H4 (cell line): ENCODE results near the gene CSMD2. TPM values are rescaled to one million over a fixed set of nuclear protein-coding genes. Genes with fewer than 3 reads are reported as not detected.

Source experiments
- DNase-seq: peaks from one replicate; pipeline ENCODE4 v3.0.0-alpha.2; 2015; ENCODE audit warnings: low spot score
- total RNA-seq: library from RNA; depleted of rRNA; stranded (reverse); fragments of >200 nt; shearing (Covaris generic); gene quantifications from 2 replicates; pipeline ENCODE4 v1.2.3, GENCODE V29; 2014

CSMD2 gene
- total RNA-seq, 1 experiment from 2014 or later, result not detected

DNA sequence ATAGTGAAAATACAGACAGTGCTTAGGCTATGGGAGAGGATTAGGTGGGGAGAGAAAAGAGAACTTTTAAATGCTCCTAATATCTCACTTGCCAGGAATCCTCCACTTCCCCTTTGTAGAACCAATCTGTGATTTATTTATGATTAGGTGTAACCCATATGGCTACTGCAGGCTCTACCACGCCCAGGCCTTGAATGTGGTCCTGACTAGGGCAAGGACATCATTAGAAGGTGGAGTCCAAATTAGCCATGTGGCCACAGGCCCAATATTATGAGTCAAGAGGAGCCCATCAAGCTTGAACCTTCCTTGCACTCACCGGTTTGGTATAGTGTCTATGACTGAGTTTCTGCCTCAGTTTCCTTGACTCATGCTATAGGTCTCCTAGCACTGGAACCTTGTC, 159.7 kb downstream of the CSMD2 start:
- no peak for DNase-seq

DNA sequence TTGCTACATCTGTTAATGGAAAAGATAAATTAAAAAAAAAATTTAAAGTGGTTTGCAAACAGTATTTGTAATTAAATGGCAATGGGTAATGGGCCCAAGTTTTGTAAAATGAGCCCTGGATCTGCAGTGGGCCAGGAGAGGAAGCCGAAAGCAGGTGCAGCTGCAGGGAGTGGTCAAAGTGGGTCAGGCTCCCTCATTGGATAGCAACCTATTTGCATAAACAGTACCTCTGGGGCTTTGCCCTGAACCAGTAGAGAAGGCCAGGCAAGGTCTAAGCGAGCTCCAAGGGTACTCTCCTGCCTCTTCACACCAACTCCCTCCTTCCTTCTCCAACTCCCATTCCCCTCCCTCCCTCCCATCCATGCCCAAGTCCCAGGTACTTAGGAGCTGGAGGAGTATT, 162.2 kb downstream of the CSMD2 start:
- DNase-seq, result no peak

DNA sequence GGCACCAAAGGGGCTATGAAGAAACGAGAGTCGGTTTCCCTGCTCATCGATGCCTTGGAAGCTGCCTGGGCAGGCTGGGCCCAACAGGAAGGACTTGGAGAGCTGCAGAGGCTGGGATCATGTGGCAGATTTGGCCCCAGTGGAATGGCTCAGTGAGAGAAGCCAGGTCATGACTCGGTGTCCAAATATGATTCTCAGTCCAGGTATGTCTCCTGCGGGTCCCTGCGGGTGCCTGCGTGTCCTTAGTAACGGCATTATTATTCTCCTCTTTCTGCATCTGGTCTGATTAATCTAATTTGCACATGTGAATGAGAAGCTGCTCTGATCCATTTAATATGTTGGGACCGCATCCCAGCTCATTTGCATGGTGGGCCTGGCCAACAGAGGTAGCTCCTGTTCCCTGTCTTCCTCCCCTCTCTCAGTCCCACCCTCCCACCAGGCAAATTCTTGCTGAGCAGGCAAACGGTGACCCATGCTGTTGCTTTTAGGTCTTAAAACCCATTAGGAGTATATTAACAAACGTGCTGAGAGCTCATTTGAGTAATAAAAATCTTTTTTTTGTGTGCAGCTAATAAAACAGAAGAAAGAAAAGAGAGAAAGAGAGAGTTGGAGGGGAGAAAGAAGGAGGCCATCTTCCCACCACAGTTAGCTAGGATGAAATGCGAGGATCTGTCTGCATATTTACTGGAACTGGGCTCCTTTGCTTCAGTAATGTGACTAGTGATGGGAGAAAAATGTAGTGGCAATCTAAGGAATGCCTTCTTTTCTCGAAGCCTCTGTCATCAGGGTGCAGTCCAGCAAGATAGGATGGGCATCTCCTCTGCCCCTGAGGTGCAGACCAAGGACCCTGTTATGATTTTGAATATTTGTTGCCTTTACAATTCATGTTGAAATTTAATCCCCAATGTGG, 167.6 kb downstream of the CSMD2 start:
- no peak for DNase-seq

DNA sequence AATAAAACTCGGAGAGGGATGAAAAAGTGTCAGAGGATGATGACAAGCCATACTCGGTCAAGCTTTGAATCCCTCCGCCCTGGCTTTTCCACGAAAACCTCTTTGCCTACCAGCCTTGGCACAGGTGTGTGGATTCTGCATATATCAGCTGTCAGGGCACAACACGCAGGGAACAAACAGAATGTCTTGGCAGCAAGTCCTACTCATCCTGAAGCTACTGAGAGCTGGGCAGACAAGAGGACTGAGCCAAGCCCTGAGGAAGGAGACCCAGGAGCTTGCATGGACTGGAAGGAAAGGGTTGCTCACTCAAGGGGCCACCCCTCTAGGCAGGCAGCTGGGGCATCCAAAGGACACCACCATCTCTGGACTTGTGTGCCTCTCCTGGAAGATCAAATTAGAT, 168.7 kb downstream of the CSMD2 start:
- DNase-seq, result no peak

DNA sequence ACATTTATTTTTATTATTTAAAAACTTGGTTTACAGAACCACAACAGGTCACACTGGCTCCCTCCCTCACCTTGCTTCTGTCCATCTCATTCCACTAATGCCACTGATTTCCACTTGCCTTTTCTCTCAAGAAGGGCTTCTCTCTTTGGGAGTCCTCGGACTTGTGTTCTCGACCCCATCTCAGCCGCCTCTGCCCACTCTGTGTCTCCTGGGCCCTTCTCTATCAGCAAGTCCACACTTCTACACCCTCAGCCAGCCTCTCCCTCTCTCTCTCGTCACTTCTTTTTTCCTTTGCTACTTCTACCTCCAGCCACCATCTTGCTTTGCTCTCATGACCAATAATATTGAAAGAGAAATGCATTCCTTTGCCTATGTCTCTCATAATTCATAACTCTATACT, 171.7 kb downstream of the CSMD2 start:
- no peak for DNase-seq

DNA sequence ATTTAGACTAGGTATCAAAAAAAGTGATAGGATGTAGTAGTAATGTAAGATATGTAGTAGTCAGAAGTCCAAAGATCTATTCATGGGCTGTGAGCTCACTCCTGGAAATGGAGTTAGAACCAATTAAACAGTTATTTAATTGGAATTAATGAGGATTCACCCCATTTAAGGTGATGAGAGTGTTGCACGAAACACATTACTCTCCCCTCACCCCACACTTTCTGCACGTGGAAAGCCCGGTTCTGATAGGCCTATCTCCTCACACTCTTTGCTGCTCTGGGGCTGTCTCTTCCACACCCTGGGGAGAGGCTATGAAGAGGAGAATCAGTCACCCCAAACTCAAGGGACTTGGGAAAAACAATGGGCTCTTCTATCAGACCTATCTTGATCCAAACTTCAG, 174.7 kb downstream of the CSMD2 start:
- no peak for DNase-seq

DNA sequence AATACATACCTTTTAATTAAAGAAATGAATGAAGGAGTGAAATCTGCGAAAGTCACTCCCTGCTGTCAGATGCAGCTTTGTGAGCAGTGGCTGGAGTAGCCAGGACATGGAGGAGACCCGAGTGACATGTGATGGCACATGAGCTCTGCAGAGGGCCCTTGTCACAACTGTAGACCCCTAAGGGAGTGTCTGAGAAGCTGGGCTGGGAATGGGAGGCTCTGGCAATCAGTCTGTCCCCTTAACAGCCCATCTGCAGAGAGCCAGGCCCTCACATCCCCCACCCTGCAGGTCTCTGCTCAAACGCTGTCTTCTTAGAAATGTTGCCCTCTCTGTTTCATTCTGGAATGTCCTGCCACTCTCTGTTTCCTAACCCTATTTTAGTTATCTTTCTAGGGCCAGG, 176.9 kb downstream of the CSMD2 start:
- DNase-seq, result no peak

DNA sequence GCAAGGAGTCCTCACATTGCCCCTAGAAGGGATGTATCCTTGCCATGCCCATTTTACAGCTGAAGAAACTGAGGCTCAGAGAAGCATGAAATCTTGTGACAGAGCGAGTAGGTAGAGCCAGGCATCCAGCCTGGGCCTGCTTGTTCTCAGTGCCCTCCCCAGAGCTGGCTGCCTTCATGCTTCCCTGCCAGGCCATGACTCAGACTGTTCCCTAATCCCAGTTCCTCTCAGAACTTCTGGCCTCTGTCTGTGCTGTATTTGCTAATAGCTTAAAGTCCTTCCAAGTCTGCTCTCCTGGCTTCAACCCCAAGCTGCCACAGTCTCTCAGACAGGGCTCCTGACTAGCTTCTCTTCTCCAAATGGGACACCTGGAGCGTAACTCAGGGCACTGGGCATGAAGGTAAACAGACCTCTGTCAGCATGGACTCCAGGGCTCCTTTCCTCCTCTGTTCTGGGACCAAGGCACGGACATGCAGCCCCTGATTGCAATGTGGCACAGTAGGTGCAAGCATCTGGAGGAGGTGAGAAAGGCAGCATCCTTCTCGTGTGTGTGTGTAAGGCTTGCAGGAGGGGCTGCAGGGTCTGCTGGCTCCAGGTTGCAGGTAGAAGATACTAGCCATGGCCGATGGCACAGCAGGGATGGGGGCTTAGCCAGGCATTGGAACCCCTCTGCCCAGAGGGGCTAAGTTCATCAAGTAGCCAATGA, 178.5 kb downstream of the CSMD2 start:
- DNase-seq, result no peak

DNA sequence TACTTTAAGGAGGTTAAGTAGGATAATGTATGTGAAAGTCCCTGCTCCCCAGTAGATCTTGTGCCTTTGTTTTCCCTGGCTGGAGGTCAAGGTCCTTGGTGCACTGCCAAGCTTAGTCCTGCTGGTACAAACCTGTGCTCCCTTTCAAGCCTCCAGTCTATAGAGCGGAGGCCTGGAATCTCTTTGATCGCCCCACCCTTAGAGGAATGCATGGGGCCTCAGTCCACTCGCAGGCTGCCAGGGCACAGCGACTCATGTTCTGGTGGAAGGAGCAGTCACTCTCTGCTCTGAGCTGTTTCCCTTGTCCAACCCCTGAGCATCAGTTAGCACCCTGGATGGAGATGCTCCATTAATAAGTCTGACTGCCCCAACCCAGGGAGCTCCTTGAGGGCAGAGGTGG, 179.4 kb downstream of the CSMD2 start:
- no peak for DNase-seq

DNA sequence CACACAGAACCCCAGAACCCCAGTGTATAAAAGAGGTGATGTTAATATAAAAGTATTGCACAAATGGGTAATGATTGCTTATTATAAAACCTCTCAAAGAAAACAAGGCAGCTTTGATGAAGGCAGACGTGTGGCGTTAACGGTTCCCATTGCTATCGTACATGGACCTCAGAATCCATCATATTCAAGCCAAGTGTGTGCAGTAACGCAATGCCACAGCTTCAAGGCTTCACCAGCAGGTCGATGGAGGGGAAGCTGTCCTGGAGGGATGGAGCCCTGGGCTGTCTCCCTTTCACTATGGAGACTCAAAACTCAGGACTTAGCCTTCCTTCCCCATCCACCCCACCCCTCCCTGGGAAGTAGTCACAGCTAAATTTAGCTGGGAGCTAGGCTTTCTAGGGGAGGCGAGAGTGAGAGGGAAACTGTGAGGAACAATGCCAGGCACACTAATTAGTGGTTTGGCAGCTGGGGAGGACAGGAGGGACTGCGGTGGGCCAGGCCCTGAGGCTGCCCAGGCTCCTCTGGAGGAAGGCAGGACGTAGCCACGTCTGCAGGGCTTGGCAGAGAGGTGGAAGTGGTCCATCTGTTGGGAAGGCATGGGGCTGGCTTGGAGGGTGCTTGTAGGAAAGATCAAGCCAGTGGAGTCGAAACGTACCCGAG, 180.0 kb downstream of the CSMD2 start:
- DNase-seq, result no peak

DNA sequence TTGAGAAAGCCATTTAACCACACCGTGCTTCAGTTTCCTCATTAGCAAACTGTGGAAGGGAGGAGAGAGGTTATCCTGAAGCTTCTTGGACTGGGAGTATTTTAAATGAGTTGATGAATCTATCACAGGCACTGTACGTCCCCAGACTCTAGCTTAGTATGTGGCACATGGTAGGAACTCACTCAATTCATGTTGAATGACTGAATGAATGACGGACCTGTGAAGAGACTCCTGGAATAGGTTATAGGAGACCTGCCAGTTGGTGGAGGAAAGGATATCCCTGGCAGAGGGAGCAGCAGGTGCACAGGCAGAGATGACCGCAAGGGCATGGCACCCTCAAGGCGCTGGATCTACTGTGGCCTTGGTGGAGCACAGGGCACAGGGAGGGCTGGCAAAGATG, 182.6 kb downstream of the CSMD2 start:
- no peak for DNase-seq

DNA sequence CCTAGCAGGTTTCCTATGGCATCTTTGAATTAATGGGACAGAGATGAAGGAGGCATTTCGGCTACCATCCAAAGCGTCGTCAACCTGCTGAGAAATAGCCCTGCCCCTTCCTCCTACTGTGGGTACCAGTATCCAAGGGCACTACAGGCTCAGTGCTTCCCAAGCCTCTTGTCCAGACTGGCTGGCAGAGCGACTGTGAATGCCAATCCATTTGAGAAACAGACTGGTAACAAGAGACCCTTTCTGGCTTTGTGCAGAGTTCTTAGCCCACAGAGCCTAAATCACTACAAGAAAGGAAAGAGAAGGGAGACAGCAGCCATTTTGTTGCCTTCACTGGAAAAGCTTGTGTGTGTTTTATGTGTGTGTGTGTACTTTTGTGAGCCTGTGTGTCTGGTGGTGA, 185.7 kb downstream of the CSMD2 start:
- DNase-seq, result no peak

DNA sequence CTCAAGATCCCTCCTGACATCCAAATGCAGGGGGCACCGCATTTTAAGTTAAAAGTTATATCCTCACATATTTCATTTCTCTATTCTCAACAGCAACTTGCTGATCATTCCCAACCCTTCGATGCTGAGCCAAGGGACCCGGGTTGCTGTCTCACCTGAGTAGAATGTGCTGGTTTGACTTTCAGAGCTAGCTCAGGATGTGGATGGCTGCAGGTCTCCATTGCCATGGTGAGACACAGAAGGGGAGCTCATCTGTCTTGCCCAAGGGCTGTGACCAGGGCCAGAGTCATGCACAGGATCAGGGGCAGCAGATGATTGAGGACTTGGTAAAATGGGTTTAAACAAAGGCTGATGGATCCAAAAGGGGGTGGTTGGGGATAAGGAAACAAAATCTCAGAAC, 189.1 kb downstream of the CSMD2 start:
- no peak for DNase-seq

DNA sequence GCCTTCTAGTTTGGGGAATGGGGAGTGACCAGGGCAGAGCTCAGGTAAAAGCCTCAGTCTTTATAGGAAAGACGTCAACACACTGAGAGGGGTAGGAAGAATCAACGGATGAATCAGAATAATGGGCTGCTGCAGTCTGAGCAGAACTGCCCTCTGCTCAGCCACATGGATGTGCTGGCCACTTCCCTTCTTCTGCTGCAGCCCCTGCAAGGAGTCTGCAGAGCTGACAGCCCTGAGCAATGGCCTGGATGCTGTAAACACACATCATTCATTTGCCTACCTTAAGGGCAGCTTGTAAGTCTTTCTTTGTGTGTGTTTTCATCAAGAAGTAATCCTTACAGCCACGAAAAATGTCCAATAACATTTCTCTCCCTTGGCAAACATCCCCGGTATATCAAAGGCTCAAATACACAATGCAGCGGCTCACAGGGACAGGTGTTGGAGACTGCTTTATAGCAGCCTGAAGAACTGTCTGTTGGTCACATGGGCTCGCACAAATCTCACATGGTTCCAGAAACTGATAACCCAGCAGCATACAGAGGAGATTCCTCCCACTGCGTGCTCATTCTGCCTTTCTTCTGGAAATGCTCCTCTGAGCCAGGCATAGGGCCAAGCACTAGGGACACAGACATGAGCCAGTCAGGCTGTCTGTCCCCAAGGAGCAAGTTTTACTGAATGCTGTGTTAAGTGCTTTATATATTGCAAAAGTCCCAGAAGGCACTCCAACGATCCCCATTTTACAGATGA, 191.1 kb downstream of the CSMD2 start:
- DNase-seq, result no peak

DNA sequence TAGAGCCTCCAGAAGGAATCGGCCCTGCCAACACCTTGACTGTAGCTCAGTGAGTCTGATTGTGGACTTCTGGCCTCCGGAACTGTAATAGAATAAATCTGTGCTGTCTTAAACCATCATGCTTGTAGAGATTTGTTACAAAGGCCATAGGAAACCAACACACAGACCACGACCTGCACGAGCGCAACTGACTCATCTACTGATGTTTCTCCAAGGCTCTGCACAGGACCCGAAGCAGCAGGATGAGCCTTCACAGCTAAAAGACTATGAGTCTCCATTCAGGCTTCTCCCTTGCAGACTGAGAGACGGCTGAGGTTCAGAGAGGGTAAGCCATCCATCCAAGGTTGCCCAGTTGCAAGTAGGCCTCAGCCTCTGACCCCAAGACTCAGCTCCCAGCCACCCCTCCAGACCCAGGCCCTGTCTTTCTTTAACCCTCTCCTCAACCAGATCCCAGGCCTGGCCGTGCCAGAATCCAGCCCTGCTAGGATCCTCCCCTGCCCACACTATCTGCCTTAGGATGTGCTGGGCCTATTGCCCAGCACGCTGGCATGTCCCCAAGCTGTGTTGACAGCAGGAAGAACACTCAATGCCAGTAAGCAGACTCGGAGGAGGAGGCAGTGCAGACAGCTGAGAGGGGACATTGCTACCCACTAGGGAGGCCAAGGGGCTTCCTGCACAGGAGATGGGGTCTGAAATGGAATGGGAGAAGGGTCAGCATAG, 192.2 kb downstream of the CSMD2 start:
- no peak for DNase-seq

DNA sequence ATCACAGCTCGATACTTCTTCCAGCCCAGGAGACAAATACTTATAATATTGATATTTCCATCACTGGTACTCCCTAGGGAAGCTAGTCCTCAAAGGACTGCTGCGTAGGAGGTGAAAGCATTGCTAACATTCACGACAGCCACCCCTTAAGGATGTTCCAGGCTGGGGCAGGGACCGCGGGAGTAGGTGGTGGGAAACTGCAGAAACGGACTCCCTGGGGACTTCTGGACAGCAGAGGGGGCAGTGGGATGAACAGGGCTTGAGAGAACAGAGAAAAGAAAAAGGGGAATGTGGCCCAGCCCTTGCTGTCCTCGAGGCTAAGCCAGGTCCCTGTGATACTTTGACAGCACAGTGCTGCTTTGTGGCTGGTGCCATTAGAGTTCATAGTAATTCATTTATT, 193.1 kb downstream of the CSMD2 start:
- DNase-seq, result no peak

DNA sequence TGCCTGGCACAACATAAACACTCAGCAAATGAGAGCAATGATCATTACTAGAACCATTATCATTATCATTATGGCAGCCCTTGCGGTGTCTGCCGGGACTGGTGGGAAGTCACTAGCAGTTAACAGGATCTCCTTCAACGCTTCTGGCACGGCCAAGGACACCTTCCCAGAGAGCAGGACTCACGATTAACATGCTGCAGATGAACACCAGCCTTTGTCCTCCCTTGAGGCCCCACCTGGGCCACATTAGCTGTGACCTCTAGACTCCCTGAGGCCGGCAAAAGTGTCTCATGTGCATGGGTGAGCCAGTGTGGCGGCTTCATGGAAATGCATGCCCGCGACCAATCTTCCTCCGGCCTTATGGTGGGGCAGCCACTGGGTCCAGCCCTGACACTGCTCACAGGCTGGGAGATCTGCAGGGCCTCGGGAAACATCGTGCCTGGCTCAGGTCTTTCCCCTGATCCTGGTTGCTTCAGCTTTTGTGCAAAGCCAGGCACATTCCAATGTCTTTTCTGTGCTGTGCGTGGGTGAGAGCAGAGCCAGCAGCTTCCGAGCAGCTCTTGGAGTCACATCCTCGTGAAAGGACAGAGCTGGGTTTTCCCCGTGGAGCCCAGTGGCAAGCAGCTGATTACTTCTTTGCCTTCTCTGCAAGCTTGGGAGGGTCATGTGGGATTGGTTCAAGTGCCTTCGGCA, 193.9 kb downstream of the CSMD2 start:
- DNase-seq, result no peak

DNA sequence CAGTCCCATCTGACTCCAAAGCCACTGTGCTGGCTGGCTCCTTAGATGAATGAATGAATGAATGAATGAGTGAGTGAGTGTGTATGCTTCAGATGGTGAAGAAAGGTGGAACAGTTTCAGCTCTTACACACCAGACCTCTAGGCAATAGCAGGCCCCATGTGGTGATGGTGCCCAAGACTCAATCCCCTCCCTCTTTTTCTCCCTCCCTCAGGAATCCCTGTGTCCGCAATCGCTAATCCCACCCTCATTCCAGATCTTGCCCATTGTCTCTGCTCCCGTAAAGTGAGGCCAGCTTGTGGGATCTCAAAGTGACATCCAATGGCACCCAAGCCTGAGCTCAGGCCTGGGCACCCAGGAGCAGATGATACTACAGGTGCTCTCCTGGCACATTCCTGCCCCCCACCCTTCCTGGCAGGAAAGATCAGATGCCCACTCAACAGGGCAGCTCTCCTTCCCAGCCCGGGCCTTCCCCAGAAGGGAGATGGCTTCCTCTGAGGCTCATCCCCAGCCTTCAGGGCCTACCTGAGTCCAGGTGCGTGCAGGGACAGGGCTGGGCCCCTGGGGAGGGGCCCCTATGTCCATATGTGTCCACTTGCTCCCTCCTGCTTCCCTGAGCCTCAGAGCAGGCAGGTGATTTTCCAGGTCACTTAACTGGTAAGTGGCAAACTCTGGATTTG, 194.7 kb downstream of the CSMD2 start:
- no peak for DNase-seq

DNA sequence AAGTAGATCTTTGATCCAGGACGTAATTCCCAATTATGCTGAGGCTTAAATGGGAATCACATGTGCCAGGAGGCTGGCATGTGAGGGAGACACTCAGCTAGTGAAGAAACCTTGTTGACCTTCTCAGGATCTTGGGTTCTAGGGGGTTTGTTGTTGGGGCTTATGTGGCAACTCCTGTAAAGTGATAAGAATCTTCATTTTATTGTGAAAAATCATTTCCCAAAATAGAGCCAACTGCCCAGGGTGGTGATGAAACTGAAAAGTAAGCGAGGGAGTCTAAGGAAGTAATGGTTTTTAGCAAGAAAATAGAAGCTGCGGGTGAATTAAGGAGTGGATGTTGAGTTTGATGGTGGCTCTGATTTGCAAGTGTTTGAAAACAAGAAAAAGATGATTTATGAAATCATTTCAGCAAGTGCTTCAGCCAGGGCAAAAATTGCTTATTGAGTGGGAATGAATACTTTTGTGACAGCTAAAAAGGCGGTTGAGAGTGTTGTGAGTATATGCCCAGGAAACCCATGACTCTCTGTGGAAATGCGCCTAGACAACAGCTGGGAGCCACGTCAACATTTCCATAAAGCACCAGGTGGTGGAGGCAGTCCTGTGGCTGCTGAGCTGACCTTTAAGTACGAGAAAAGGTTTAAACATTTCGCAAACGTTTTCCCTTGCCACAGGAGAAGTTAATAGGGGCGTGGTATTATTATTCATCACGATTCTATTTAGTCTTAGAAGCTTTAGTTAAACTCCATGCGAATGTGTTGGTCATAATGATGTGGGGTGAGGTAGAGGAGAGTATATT, 198.5 kb downstream of the CSMD2 start:
- no peak for DNase-seq
